ENCODE measurements around the gene PHLPP1.

The PHLPP1 gene

DNA sequence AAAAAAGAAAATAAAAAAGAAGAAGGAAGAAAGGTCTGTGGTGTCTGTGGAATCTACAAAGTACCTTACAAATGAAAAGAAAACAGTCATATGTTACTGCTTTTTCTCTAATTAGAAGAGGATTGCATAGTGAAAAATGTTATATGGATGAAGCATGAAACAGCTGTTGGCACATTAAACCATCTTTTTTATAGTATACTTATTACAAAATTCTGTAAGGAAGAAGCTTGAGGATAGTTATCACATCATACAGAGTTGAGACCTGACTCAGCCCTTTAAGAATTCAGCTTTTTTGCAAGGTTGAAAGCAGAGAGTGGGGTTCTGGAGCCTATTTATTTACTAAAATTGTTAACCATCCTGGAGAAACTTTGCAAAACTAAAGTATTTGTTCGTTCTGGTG lies 222.7 kb downstream of the PHLPP1 start:
- DNase-seq (ENCODE audit: low read depth in 2 of 2), result no peak

DNA sequence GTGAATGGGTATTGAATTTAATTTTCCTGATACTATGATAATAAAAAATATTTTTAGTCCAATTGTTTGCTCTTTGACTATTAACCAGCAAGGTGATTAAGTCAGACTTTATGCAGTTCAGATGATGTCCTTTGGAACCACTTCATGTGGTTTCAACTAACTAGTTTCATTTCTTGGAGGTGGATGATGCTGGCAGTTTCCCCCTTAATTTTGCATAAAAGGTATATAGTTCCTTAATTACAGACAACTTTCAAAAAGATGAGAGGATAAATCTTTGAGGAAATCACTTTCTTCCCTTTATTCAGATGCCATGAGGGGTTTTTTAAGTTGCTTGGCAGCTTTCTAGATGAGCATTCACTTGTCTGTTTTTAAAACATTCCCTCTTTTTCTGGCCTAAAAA lies 223.1 kb downstream of the PHLPP1 start:
- DNase-seq (ENCODE audit: low read depth in 2 of 2), result no peak

DNA sequence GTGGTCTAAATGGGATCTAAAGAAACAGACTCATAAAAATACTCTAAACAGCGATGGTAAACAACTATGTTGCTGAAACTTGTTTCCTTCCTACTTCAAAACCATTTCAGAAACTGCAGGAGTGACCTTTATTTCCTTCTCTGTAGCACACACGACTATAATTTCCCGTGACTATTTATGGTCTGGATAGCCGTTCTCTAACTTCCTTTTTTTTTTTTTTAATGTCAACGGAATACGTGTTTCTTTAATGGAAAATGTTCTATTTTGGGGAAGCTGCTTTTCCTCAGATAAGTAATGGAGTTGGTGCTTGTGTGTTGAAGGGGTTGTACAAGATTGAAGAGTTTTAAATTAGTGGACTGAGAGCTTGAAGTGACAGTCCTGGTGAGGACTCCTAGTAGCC lies 224.1 kb downstream of the PHLPP1 start:
- DNase-seq (ENCODE audit: low read depth in 2 of 2), result no peak

DNA sequence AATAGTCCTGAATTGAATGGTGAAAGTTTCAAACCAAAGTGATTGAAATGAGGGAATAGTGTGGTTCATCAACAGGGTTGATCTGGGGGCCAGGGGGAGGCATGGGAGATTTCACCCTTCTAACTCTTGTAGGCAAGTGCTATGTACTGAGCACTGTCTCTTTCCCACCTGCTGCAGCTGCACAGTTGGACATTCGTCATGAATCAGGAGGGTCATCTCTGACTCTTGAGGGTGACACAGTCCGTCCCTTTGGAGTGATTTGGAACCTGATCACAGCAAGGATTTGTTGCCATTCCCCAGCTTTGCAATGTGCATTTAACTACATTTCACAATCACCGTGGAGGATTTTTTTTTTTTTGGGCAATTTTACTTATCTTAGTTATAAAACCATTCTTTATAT lies 224.6 kb downstream of the PHLPP1 start:
- DNase-seq (ENCODE audit: low read depth in 2 of 2), result no peak

DNA sequence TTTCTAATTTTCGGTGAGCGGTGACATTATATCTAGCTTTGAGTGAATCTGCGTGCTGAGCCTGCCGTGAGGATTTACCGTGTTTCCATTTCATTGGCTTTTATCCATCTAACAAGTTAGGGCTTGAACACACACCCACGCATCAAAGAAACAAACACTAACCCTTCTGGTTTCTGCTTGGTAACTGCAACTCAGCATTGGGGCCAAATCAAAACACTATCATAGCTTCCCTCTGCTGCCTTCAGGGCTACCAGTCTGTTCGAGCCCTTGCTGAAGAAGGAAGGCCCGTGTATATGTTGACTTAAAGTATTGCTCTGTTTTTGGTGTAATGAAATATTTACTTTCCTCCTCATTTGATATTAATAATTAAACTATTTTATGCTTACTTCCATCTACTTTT lies 227.2 kb downstream of the PHLPP1 start:
- DNase-seq (ENCODE audit: low read depth in 2 of 2), result no peak

DNA sequence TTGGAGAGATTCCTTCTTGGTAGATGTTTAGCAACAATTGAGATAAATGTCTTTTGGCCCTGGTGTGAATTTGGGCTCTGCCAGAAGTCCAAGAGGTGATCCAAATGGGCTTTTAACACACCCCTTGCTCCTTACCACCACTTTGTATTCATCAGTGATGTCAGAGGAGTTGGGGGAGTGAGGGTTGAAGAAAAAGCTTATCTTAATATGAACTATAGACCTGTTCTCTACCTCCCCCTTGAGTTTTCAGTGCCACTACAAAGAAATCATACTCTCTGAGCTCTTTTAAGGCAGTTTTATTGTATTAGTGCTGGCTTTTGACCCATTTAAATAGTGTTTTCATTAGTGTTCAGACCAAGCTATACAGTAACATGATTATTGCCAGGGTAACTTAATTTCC lies 229.1 kb downstream of the PHLPP1 start:
- DNase-seq (ENCODE audit: low read depth in 2 of 2), result no peak

GRCh38 chr18:62948788-62949187 lies 233.4 kb downstream of the PHLPP1 start:
- no peak for DNase-seq (ENCODE audit: low read depth in 2 of 2)

DNA sequence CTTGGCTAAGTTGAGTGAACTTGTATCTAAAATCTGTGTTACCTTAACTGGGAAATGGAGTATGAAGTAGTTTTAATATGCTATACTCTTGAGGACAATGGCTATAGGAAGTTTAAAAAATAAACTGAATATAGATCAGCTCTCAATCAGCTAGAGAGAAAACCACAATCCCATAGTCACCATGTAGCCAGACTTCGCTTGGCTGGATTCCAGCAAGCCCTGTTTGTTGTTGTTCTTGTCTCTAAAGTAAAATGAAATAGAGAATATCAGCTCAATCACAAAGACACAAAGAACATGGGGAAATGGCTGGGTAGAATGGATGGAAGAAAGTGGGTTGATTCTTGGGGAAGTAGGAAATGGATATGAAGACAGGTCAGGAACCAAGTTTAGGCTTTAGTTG lies 234.9 kb downstream of the PHLPP1 start:
- DNase-seq (ENCODE audit: low read depth in 2 of 2), result no peak

GRCh38 chr18:62952807-62953206 lies 237.5 kb downstream of the PHLPP1 start:
- no peak for DNase-seq (ENCODE audit: low read depth in 2 of 2)

DNA sequence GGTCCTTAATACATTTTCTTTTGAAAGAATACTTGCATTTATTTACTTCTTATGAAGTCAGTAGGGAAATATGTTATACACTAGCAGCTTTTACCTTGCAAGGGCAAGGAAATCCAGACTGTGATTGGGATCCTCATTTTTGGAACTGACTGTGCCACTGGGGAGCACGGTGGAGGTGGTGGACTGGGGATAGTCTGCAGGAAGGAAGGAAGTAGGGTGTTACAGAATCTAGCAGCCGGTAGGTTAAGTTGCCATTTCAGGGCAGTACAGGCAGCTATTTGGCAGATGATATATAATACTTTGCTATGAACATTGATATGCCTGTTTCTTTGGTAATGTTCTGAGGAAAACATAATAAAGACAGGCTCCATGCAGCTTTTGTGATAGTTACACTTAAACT lies 238.3 kb downstream of the PHLPP1 start:
- DNase-seq (ENCODE audit: low read depth in 2 of 2), result no peak

DNA sequence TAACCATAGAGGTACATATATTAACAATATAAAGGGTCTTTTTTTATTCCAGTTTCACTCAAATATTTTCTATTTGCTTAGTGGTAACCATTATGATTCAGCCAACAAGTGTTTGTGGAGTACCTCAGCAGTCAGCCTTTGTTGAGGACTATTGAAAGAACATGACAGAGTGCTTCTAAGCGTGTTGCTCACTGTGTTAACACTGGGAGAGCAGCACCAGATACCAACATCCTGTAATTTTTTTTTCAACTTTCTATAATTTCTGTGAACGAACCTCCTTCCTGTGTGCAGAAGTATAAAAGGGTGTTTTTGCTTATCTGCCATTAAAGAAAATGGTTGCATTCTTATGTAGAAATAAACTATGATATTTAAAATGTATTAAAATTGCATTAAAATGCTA lies 239.0 kb downstream of the PHLPP1 start:
- DNase-seq (ENCODE audit: low read depth in 2 of 2), result no peak

DNA sequence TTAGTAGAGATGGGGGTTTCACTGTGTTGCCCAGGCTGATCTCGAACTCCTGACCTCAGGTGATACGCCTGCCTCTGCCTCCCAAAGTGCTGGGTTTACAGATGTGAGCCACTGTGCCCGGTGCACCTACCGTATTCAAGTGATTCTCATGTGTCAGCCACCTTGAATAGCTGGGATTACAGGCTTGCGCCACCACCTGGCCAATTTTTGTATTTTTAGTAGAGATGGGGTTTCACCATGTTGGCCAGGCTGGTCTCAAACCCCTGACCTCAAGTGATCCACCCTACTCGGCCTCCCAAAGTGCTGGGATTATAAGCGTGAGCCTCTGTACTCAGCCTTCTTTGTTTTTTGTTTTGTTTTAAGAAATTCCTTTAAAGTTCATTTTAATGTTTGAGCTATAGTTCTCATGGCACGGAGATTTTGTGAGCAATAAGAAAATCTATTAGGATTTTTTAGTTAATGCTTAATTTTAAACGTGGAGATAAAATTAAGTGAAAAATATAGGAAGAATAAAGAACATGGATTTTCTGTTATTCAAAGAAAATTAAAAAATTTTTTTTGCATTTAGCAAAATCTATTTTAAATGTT lies 242.6 kb downstream of the PHLPP1 start:
- no peak for DNase-seq (ENCODE audit: low read depth in 2 of 2)

GRCh38 chr18:62959481-62959880 lies 244.1 kb downstream of the PHLPP1 start:
- no peak for DNase-seq (ENCODE audit: low read depth in 2 of 2)

- DNase-seq (ENCODE audit: low read depth in 2 of 2), result no peak
These were observed 248.2 kb downstream of the PHLPP1 start for GRCh38 chr18:62963507-62963906.

- no peak for DNase-seq (ENCODE audit: low read depth in 2 of 2)
These were observed 249.1 kb downstream of the PHLPP1 start for GRCh38 chr18:62964432-62964831.

DNA sequence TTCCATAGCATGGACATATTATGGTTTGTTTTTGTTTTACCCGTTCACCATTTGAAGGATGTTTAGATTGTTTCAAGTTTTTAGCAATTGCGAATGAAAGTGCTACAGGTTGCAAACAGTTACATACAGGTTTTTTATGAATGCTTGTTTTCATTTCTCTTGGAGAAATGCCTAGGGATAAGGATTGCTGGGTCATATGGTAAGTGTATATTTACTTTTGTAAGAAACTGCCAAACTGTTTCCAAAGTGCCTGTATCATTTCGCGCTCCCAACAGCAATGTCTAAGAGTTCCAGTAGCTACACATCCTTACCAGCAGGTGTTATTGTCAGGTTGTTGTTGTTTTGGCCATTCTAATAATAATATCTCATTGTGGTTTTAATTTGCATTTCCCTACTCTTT lies 251.7 kb downstream of the PHLPP1 start:
- no peak for DNase-seq (ENCODE audit: low read depth in 2 of 2)

DNA sequence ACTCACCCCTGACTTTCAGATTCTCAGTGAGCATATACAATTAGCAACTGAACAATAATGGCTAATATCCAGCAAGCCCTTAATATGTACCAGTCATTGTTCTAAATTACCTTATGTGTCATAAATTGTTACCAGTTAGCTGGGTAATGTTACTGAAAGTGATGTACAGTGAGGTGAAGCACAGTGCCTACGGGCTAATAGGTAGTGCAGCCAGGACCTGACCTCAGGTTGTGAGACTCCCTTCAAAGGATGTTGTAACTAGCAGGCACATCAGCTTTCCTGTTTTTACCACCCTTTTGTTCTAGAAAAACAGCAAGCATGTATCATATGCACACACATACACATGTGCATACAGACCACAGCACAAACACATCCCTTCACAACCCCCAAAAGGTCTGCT lies 258.3 kb downstream of the PHLPP1 start:
- DNase-seq (ENCODE audit: low read depth in 2 of 2), result no peak

DNA sequence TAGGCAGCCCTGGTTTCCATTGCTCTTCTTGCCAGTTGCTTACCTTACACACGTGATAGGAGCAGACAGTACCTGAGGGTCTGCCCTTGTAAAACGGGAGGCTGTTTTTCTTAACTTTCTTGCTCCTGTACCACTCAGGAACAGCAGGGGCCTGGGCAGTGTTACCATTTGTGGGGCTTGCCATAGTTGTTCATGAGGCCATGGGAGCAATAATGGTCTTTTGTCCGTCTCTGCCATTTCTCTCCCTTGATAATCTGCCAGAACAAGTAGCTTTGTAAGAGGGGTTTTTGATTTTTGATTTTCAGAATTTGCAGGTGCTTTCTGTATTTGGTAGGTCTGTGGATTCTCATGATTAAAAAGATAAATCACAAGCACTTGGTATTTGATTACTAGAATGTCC lies 259.0 kb downstream of the PHLPP1 start:
- no peak for DNase-seq (ENCODE audit: low read depth in 2 of 2)

DNA sequence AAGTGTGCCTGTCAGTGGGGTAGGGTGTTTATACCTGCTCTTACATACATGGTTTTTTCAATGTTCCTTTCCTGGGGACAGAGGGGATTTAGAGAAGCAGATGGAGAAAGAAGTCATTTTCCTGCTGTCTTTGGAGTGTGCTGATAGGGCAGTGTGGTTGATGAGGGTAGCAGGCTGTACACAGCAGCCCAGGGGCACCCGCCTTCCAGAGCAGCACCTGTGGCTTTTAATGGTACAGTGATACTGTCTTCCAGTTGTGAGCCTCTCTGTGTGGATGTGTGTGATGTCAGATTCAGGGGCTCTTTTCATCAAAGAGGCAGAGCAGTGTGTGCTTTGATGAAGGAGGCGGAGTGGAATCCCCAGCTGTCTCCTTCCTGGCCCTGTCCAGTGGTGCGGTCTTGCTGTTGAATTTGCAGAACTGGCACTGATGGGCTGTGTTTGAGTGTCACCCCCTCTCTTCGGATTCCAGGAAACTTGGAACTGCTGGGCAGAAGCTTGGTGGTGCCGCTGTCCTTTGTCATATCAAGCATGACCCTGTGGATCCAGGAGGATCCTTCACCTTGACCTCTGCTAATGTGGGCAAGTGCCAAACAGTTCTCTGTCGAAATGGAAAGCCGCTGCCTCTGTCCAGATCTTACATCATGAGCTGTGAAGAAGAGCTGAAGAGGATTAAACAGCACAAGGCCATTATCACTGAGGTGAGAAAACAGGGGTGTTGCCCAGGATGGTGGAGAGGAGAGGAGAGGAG lies 259.8 kb downstream of the PHLPP1 start:
- DNase-seq (ENCODE audit: low read depth in 2 of 2), result no peak

GRCh38 chr18:62975785-62976184 lies 260.4 kb downstream of the PHLPP1 start:
- DNase-seq (ENCODE audit: low read depth in 2 of 2), result no peak

DNA sequence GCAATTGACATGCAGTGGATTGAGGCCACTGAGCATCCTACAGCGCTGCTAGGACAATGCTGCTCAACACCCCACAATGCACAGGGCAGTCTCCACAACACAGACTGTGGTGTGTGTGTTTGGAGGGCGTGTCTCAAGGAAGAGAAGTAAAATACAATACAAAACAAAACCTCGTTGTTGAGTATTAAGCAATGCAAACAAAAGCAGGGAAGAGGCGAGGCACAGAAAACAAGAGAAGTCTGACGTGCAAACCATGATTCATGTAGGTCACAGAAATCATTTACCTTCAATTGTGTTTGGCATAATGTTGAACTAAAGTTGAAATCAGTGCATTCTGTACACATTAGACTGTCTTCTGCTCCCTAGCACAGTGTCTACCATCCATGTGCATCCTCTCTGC lies 260.9 kb downstream of the PHLPP1 start:
- DNase-seq (ENCODE audit: low read depth in 2 of 2), result no peak

DNA sequence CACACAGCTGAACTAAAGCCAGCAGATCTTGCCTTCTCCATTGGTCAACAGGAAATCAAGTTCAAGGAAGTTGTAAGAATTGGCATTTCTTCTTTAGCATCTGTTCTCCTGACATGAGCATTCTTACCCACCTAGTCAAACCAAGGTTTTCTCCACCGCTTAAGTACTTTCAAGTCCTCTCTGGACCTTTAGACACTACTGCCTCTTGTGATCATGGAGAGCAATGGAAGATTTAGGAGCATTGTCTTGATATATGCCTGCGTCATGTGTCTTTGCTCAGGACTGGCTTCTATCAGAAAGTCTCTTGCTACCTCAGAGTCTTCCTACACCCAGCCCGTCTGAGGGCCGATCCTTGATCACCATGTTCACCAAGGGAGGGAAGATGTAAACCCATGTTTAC lies 262.2 kb downstream of the PHLPP1 start:
- no peak for DNase-seq (ENCODE audit: low read depth in 2 of 2)

DNA sequence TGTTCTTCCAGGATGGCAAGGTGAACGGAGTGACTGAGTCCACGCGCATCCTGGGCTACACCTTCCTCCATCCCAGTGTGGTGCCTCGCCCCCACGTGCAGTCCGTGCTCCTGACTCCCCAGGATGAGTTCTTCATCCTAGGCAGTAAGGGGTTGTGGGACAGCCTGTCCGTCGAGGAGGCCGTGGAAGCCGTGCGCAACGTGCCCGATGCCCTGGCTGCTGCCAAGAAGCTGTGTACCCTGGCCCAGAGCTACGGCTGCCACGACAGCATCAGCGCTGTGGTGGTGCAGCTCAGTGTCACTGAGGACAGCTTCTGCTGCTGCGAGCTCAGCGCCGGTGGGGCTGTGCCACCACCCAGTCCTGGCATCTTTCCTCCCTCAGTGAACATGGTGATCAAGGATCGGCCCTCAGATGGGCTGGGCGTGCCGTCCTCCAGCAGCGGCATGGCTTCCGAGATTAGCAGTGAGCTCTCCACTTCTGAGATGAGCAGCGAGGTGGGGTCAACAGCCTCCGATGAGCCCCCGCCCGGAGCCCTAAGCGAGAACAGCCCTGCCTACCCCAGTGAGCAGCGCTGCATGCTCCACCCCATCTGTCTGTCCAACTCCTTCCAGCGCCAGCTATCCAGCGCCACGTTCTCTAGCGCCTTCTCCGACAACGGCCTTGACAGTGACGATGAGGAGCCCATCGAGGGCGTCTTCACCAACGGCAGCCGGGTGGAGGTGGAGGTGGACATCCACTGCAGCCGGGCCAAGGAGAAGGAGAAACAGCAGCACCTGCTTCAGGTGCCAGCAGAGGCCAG lies 263.1 kb downstream of the PHLPP1 start:
- DNase-seq (ENCODE audit: low read depth in 2 of 2), result no peak

All from stimulated activated CD4-positive, alpha-beta T cell treated with anti-CD3 and anti-CD28 coated beads, Interleukin-1b, Interleukin-23, amount 100 ng/mL, for 1 hour (primary cell).